ENCODE measurements around the gene PTPRN2.
"Not testable (repeated sequence)": the region's sequence is repeated elsewhere in the genome, so short reads cannot be mapped to it uniquely, and the experiment has no call there.

The PTPRN2 gene

DNA sequence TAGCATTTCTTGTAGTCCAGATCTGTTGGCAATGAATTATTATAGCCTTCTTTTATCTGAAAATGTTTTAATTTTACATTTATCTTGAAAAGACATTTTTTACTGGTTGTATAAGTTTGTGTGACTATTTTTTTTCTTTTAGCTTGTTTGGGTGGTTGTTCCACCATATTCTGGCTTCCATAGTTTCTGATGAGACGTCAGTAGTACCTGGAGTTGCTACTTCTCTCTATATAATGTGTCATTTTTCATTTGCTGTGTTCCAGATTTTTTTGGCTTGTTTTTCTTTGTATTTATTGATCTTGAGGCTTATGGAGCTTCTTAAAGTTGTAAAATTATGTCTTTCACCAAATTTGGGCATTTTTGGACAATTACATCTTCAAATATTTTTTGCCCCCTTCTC, 1082.0 kb downstream of the PTPRN2 start:
- H3K27ac ChIP-seq (ENCODE audit: low read depth, low read length), result no peak overlapping the region
- H3K4ac ChIP-seq (ENCODE audit: low read depth, low read length), result no peak overlapping the region
- H4K8ac ChIP-seq (ENCODE audit: low read depth, low read length), result no peak overlapping the region
- no peaks in the 10 kb centered on the region for H3K79me2 ChIP-seq (ENCODE audit: control insufficient read depth, insufficient read depth, low read length)
- no CpG with 5 or more reads among the region's 1 CpG for WGBS (ENCODE audit: extremely low coverage, insufficient coverage, low lambda C conversion rate)
- no peak for DNase-seq
- H3K36me3 ChIP-seq (ENCODE audit: control insufficient read depth, insufficient read depth, low read length), result no peaks in the 10 kb centered on the region
- H3K56ac ChIP-seq (ENCODE audit: low read length), result no peak overlapping the region
- H3K9ac ChIP-seq (ENCODE audit: low read length), result no peak overlapping the region
- H3K4me1 ChIP-seq (ENCODE audit: control insufficient read depth, low read depth, low read length), result no peaks in the 10 kb centered on the region
- H3K23ac ChIP-seq (ENCODE audit: low read length), result no peak overlapping the region
- H4K5ac ChIP-seq (ENCODE audit: low read length), result no peak overlapping the region
- no peak overlapping the region for H2BK120ac ChIP-seq (ENCODE audit: low read depth, low read length)
- no peaks in the 10 kb centered on the region for H3K79me1 ChIP-seq (ENCODE audit: low read length)
- H2AK5ac ChIP-seq (ENCODE audit: low read length), result no peak overlapping the region
- H3K27me3 ChIP-seq (ENCODE audit: insufficient read depth, low read length, poor library complexity), result no peaks in the 10 kb centered on the region
- no peak overlapping the region for H3K4me2 ChIP-seq (ENCODE audit: low read length)
- H3K18ac ChIP-seq (ENCODE audit: low read length), result no peak overlapping the region
- H2BK15ac ChIP-seq (replicated peaks; ENCODE audit: low read depth), result no peak overlapping the region
- no peak overlapping the region for H3K4me3 ChIP-seq (ENCODE audit: low read length)
- no peak overlapping the region for H2BK5ac ChIP-seq (ENCODE audit: low read length)

DNA sequence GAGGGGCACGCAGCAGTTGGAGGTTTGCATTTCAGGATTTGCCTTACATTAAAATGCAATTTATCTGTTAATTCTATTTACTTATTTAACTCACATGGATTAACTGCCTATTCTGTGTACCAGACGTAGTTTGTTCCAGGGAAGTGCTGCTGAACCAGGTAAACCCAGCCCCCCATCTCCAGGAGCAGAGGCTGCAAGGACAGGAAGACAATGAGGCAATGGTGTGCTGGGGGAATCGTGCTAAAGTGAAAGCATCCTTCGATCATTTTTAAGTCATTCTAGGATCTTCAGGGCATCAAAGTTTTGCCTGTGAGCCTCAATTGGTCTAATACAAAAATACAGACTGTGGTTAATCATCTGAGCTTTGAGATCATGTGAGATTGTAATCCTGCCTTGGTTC, 1084.4 kb downstream of the PTPRN2 start:
- WGBS (ENCODE audit: extremely low coverage, insufficient coverage, low lambda C conversion rate), result no CpG with 5 or more reads among the region's 4 CpGs
- H3K56ac ChIP-seq (ENCODE audit: low read length), result no peak overlapping the region

DNA sequence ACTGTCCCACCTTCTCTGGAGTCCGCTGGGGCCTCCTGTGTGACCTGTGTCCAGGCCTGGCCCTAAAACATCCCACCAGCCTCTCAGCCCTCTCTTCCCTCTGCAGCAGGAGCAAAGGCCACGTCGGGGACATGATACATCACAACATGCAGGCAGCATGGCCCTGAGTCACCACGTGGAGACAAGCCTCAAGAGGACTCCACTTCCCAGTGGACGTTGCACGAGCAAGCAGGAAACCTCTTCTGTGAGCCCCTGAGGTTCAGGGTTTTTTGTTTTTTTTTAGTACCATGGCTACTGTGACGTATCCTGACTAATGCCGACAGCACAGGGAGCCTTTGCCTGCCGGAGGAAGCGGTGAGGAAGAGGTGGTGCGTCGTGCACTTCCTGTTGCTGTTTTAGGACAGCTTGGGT, 1084.9 kb downstream of the PTPRN2 start:
- H3K23ac ChIP-seq (ENCODE audit: low read length), result no peak overlapping the region
- H3K27ac ChIP-seq (ENCODE audit: low read depth, low read length), result no peak overlapping the region
- no peaks in the 10 kb centered on the region for H3K36me3 ChIP-seq (ENCODE audit: control insufficient read depth, insufficient read depth, low read length)
- H3K9ac ChIP-seq (ENCODE audit: low read length), result no peak overlapping the region
- no peak overlapping the region for H3K18ac ChIP-seq (ENCODE audit: low read length)
- H3K4me1 ChIP-seq (ENCODE audit: control insufficient read depth, low read depth, low read length), result no peaks in the 10 kb centered on the region
- H4K5ac ChIP-seq (ENCODE audit: low read length), result no peak overlapping the region
- no peak overlapping the region for H3K4ac ChIP-seq (ENCODE audit: low read depth, low read length)
- H2AK5ac ChIP-seq (ENCODE audit: low read length), result no peak overlapping the region
- H3K27me3 ChIP-seq (ENCODE audit: insufficient read depth, low read length, poor library complexity), result no peaks in the 10 kb centered on the region
- no peak overlapping the region for H2BK15ac ChIP-seq (replicated peaks; ENCODE audit: low read depth)
- no peak overlapping the region for H3K4me2 ChIP-seq (ENCODE audit: low read length)
- no peak overlapping the region for H2BK5ac ChIP-seq (ENCODE audit: low read length)
- H3K79me1 ChIP-seq (ENCODE audit: low read length), result no peaks in the 10 kb centered on the region
- no peak overlapping the region for H3K4me3 ChIP-seq (ENCODE audit: low read length)
- WGBS (ENCODE audit: extremely low coverage, insufficient coverage, low lambda C conversion rate), result no CpG with 5 or more reads among the region's 12 CpGs
- H4K8ac ChIP-seq (ENCODE audit: low read depth, low read length), result no peak overlapping the region
- DNase-seq, result no peak
- H3K56ac ChIP-seq (ENCODE audit: low read length), result no peak overlapping the region
- no peaks in the 10 kb centered on the region for H3K79me2 ChIP-seq (ENCODE audit: control insufficient read depth, insufficient read depth, low read length)
- no peak overlapping the region for H2BK120ac ChIP-seq (ENCODE audit: low read depth, low read length)

More for the DNA sequence above, 1084.4 kb downstream of the PTPRN2 start:
- no peak overlapping the region for H3K4me2 ChIP-seq (ENCODE audit: low read length)
- no peak overlapping the region for H3K23ac ChIP-seq (ENCODE audit: low read length)
- H3K79me1 ChIP-seq (ENCODE audit: low read length), result no peaks in the 10 kb centered on the region
- no peak overlapping the region for H2BK5ac ChIP-seq (ENCODE audit: low read length)
- no peak overlapping the region for H2AK5ac ChIP-seq (ENCODE audit: low read length)
- no peaks in the 10 kb centered on the region for H3K36me3 ChIP-seq (ENCODE audit: control insufficient read depth, insufficient read depth, low read length)
- no peaks in the 10 kb centered on the region for H3K27me3 ChIP-seq (ENCODE audit: insufficient read depth, low read length, poor library complexity)
- no peak overlapping the region for H3K9ac ChIP-seq (ENCODE audit: low read length)
- H3K18ac ChIP-seq (ENCODE audit: low read length), result no peak overlapping the region
- H4K8ac ChIP-seq (ENCODE audit: low read depth, low read length), result no peak overlapping the region
- no peaks in the 10 kb centered on the region for H3K79me2 ChIP-seq (ENCODE audit: control insufficient read depth, insufficient read depth, low read length)
- no peak overlapping the region for H2BK15ac ChIP-seq (replicated peaks; ENCODE audit: low read depth)
- no peak for DNase-seq
- H4K5ac ChIP-seq (ENCODE audit: low read length), result no peak overlapping the region
- no peak overlapping the region for H3K4ac ChIP-seq (ENCODE audit: low read depth, low read length)
- H3K27ac ChIP-seq (ENCODE audit: low read depth, low read length), result no peak overlapping the region
- H3K4me3 ChIP-seq (ENCODE audit: low read length), result no peak overlapping the region
- H3K4me1 ChIP-seq (ENCODE audit: control insufficient read depth, low read depth, low read length), result no peaks in the 10 kb centered on the region
- H2BK120ac ChIP-seq (ENCODE audit: low read depth, low read length), result no peak overlapping the region

DNA sequence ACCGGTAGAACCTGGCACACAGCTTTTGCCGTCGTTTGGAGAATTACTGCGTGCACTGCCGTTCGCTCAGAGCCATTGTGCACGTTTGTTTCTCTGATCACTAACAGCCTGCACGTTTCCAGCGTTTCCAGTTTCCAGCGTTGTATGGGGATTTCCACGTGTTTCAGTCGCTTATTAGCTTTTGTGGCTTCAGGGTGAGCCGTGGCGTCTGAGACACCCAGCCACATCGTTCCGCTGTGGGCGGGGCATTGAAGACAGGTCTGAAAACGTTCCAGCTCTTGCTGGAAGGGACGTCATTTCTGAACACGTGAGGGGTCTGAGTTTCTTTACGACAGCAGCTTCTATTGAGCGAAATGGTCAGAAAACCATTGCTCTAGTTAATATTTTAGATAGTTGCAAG, 1086.0 kb downstream of the PTPRN2 start:
- DNase-seq, result no peak
- no peak overlapping the region for H2BK5ac ChIP-seq (ENCODE audit: low read length)
- no peak overlapping the region for H3K9ac ChIP-seq (ENCODE audit: low read length)
- H4K5ac ChIP-seq (ENCODE audit: low read length), result no peak overlapping the region
- no peak overlapping the region for H3K4me2 ChIP-seq (ENCODE audit: low read length)
- no peak overlapping the region for H3K4me3 ChIP-seq (ENCODE audit: low read length)
- no peak overlapping the region for H3K23ac ChIP-seq (ENCODE audit: low read length)
- H3K4ac ChIP-seq (ENCODE audit: low read depth, low read length), result no peak overlapping the region
- no peak overlapping the region for H2BK15ac ChIP-seq (replicated peaks; ENCODE audit: low read depth)
- H3K79me2 ChIP-seq (ENCODE audit: control insufficient read depth, insufficient read depth, low read length), result no peaks in the 10 kb centered on the region
- no peak overlapping the region for H2BK120ac ChIP-seq (ENCODE audit: low read depth, low read length)
- no peak overlapping the region for H4K8ac ChIP-seq (ENCODE audit: low read depth, low read length)
- no peak overlapping the region for H3K27ac ChIP-seq (ENCODE audit: low read depth, low read length)
- H3K79me1 ChIP-seq (ENCODE audit: low read length), result no peaks in the 10 kb centered on the region
- no peak overlapping the region for H2AK5ac ChIP-seq (ENCODE audit: low read length)
- no CpG with 5 or more reads among the region's 22 CpGs for WGBS (ENCODE audit: extremely low coverage, insufficient coverage, low lambda C conversion rate)
- no peak overlapping the region for H3K18ac ChIP-seq (ENCODE audit: low read length)
- H3K36me3 ChIP-seq (ENCODE audit: control insufficient read depth, insufficient read depth, low read length), result no peaks in the 10 kb centered on the region
- no peak overlapping the region for H3K56ac ChIP-seq (ENCODE audit: low read length)
- no peaks in the 10 kb centered on the region for H3K27me3 ChIP-seq (ENCODE audit: insufficient read depth, low read length, poor library complexity)
- no peaks in the 10 kb centered on the region for H3K4me1 ChIP-seq (ENCODE audit: control insufficient read depth, low read depth, low read length)

DNA sequence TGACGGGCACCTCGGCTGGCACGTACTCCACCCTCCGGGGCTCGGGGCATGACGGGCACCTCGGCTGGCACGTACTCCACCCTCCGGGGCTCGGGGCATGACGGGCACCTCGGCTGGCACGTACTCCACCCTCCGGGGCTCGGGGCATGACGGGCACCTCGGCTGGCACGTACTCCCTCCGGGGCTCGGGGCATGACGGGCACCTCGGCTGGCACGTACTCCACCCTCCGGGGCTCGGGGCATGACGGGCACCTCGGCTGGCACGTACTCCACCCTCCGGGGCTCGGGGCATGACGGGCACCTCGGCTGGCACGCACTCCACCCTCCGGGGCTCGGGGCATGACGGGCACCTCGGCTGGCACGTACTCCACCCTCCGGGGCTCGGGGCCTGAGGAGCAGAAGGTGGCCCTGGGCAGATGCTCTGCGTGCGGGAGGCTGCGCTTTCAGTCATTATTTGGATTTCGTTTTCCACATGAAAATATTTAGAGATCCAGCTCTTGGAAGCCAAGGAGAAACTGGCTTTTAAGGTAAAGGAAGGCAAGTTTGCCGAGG, 1086.6 kb downstream of the PTPRN2 start:
- not testable (repeated sequence) for H3K9ac ChIP-seq (ENCODE audit: low read length); H2AK5ac ChIP-seq (ENCODE audit: low read length); DNase-seq; H3K23ac ChIP-seq (ENCODE audit: low read length); H3K27me3 ChIP-seq (ENCODE audit: insufficient read depth, low read length, poor library complexity); H2BK5ac ChIP-seq (ENCODE audit: low read length); H4K8ac ChIP-seq (ENCODE audit: low read depth, low read length); H3K27ac ChIP-seq (ENCODE audit: low read depth, low read length); H3K79me1 ChIP-seq (ENCODE audit: low read length); H3K79me2 ChIP-seq (ENCODE audit: control insufficient read depth, insufficient read depth, low read length); H3K18ac ChIP-seq (ENCODE audit: low read length); H3K36me3 ChIP-seq (ENCODE audit: control insufficient read depth, insufficient read depth, low read length); H3K4me1 ChIP-seq (ENCODE audit: control insufficient read depth, low read depth, low read length); H3K4me2 ChIP-seq (ENCODE audit: low read length); H3K4me3 ChIP-seq (ENCODE audit: low read length); H3K56ac ChIP-seq (ENCODE audit: low read length); H2BK120ac ChIP-seq (ENCODE audit: low read depth, low read length); H4K5ac ChIP-seq (ENCODE audit: low read length); H3K4ac ChIP-seq (ENCODE audit: low read depth, low read length); H2BK15ac ChIP-seq (replicated peaks; ENCODE audit: low read depth)
- WGBS (ENCODE audit: extremely low coverage, insufficient coverage, low lambda C conversion rate), result no CpG with 5 or more reads among the region's 45 CpGs
